Esophagus squamous epithelium (tissue), 5 donors: Measurements from ENCODE around the gene TOMT. TPM values are rescaled to one million over a fixed set of nuclear protein-coding genes. Genes with fewer than 3 reads are reported as not detected.
"Not testable (repeated sequence)": the region's sequence is repeated elsewhere in the genome, so short reads cannot be mapped to it uniquely, and the experiment has no call there.

ENCODE experiments used
- DNase-seq: peaks from one replicate; lab custom pipeline; 2025; lab: John Stamatoyannopoulos, UW
- H3K27ac ChIP-seq, 4 donors: fragments of 200-600 bp; sonication (generic); one replicate each; pipeline ENCODE4 v1.5.1; 2016 to 2019; ENCODE audit warnings: mild to moderate bottlenecking in 1 of 4
- H3K27me3 ChIP-seq, 4 donors: fragments of 200-600 bp; sonication (generic); 1 replicate in 3 of 4; 2 replicates in 1 of 4; pipeline versions ENCODE4 v1.5.1 to v1.6.0; 2017 to 2021; ENCODE audit warnings: antibody characterized with exemption in 1 of 4
- H3K36me3 ChIP-seq, 3 donors: fragments of 200-600 bp; sonication (generic); one replicate each; pipeline ENCODE4 v1.5.1; 2016 to 2019
- H3K4me1 ChIP-seq, 3 donors: fragments of 200-600 bp; sonication (generic); one replicate each; pipeline ENCODE4 v1.5.1; 2017 to 2019
- H3K4me3 ChIP-seq, 4 donors: fragments of 200-600 bp; sonication (generic); 1 replicate in 3 of 4; 2 replicates in 1 of 4; pipeline ENCODE4 v1.5.1; 2016 to 2019; ENCODE audit warnings: mild to moderate bottlenecking in 2 of 4, moderate library complexity in 1 of 4
- H3K9me3 ChIP-seq, 3 donors: fragments of 200-600 bp; sonication (generic); one replicate each; pipeline ENCODE4 v1.5.1; 2016 to 2019
- CTCF ChIP-seq, 6 experiments: fragments of 450-650 bp in 4 of 6; fragments of 200-600 bp in 2 of 6; sonication (generic) in 2 of 6; IDR thresholded peaks; one replicate each; pipeline ENCODE4 v1.5.1; 2016 to 2019; ENCODE audit warnings: antibody characterized with exemption in 6 of 6, mild to moderate bottlenecking in 4 of 6, moderate library complexity in 4 of 6
- POLR2A ChIP-seq, 4 donors: fragments of 450-650 bp; IDR thresholded peaks; one replicate each; pipeline ENCODE4 v1.6.1; 2017; ENCODE audit warnings: antibody characterized with exemption in 4 of 4, mild to moderate bottlenecking in 4 of 4, moderate library complexity in 3 of 4
- WGBS, 2 donors: methylation state at CpG; one replicate each; pipeline ENCODE4 v1.1.5; 2018; 5-methylcytosine and 5-hydroxymethylcytosine counted together
- intact Hi-C: fragments of 100-400 bp; cut with DNase I; formaldehyde crosslinking; loops from one replicate; pipeline ENCODE4 v1.15.0; 2022
- total RNA-seq, 4 donors: library from RNA; depleted of rRNA; stranded (reverse); fragments of >200 nt; gene quantifications; one replicate each; pipeline ENCODE4 v1.1.0, GENCODE V29; 2016
- donor health status: DM: yes; HTN: yes; CAD: no.

TOMT gene
- total RNA-seq, 4 donors from 2014 or later = not detected

- Histone ChIP-seq H3K9me3 (no peaks in the 10 kb centered on the region), H3K4me1 (peaks cover 0 to 16% (median 4%) of the 10 kb centered on the region in 3 donors), H3K4me3 (no peak overlapping the region), H3K27me3 (no peaks in the 10 kb centered on the region), H3K36me3 (no peaks in the 10 kb centered on the region), H3K27ac (no peak overlapping the region)
- TF ChIP-seq CTCF (IDR thresholded peaks at IDR 0.05) (no peak), POLR2A (IDR thresholded peaks at IDR 0.05) (no peak)
- intact Hi-C loops = no loop called here
- 24 to 25% methylated on average over 1 of the region's 1 CpG for WGBS, 2 donors
- no peak for DNase-seq
Measured at GRCh38 chr11:72125956-72126355, 20.2 kb downstream of the TOMT start.

- DNase-seq = no peak
- Histone ChIP-seq H3K4me1 (peaks cover 0 to 16% (median 4%) of the 10 kb centered on the region in 3 donors), H3K27me3 (no peaks in the 10 kb centered on the region), H3K4me3 (no peak overlapping the region), H3K9me3 (no peaks in the 10 kb centered on the region), H3K36me3 (no peaks in the 10 kb centered on the region), H3K27ac (no peak overlapping the region)
- 51 to 66% methylated on average over 2 of the region's 2 CpGs for WGBS, 2 donors
- no peak for TF ChIP-seq CTCF (IDR thresholded peaks at IDR 0.05)
- intact Hi-C loops = no loop called here
Measured at GRCh38 chr11:72127923-72128322, 22.2 kb downstream of the TOMT start.

GRCh38 chr11:72129381-72129780 is 23.7 kb downstream of the TOMT start:
- no peaks in the 10 kb centered on the region for H3K27me3 ChIP-seq
- no peak for DNase-seq
- no peak overlapping the region for H3K27ac ChIP-seq
- no peaks in the 10 kb centered on the region for H3K9me3 ChIP-seq
- no peak for TF ChIP-seq POLR2A (IDR thresholded peaks at IDR 0.05)
- intact Hi-C loops = no loop called here
- H3K4me3 ChIP-seq = no peak overlapping the region
- H3K36me3 ChIP-seq = no peaks in the 10 kb centered on the region
- WGBS, 2 donors = 86% methylated on average over 3 of the region's 3 CpGs
- peaks cover 0 to 6% (median 0%) of the 10 kb centered on the region in 3 donors for H3K4me1 ChIP-seq

- DNase-seq = no peak
- Histone ChIP-seq H3K9me3 (no peaks in the 10 kb centered on the region), H3K27me3 (no peaks in the 10 kb centered on the region), H3K27ac (no peak overlapping the region), H3K4me3 (no peak overlapping the region), H3K4me1 (peaks cover 5 to 21% (median 7%) of the 10 kb centered on the region in 3 donors), H3K36me3 (no peaks in the 10 kb centered on the region)
- TF ChIP-seq POLR2A (IDR thresholded peaks at IDR 0.05) (no peak), CTCF (IDR thresholded peaks at IDR 0.05) (no peak)
- 61 to 77% methylated on average over 2 of the region's 2 CpGs for WGBS, 2 donors
- intact Hi-C loops = no loop called here
Measured at GRCh38 chr11:72132646-72133045, 26.9 kb downstream of the TOMT start.

- Histone ChIP-seq H3K4me1 (peaks cover 5 to 27% (median 7%) of the 10 kb centered on the region in 3 donors), H3K27ac (peak within 1 kb of the TSS; percentile 33 to 77 (median 59))
- 85% methylated on average over 4 of the region's 4 CpGs; no CpG with 5 or more reads in 1 of the 2 donors for WGBS, 2 donors
- H3K4me3 ChIP-seq, H3K9me3 ChIP-seq, DNase-seq, H3K27me3 ChIP-seq, H3K36me3 ChIP-seq, intact Hi-C loops: not testable (repeated sequence)
Measured at GRCh38 chr11:72135473-72135872, 29.7 kb downstream of the TOMT start, which contains the start of gene FOLR3. TSS of gene FOLR3 (plus strand) at chr11:72135725. CDS start at chr11:72135953, 228 bp downstream.

- no peaks in the 10 kb centered on the region for H3K36me3 ChIP-seq
- WGBS, 2 donors = 67 to 80% methylated on average over 8 of the region's 14 CpGs
- TF ChIP-seq POLR2A (IDR thresholded peaks at IDR 0.05) (no peak), CTCF (IDR thresholded peaks at IDR 0.05) (no peak)
- peak overlapping the region; percentile 33 to 77 (median 59) for H3K27ac ChIP-seq
- no peak overlapping the region for H3K4me3 ChIP-seq
- H3K9me3 ChIP-seq = no peaks in the 10 kb centered on the region
- intact Hi-C loops = no loop called here
- no peak for DNase-seq
- peaks cover 5 to 29% (median 7%) of the 10 kb centered on the region in 3 donors for H3K4me1 ChIP-seq
- no peaks in the 10 kb centered on the region for H3K27me3 ChIP-seq
Measured at GRCh38 chr11:72135891-72136683, 30.4 kb downstream of the TOMT start.
